Stomach (tissue), 4 donors: ENCODE data around the gene SLC39A1.

Source experiments
- CTCF ChIP-seq, 7 experiments: fragments of 450-650 bp in 4 of 7; fragments of 200-600 bp in 3 of 7; sonication (generic) in 3 of 7; IDR thresholded peaks; one replicate each; pipeline ENCODE4 v1.5.1; 2016 to 2019; ENCODE audit warnings: antibody characterized with exemption in 7 of 7, control low read depth in 2 of 7, mild to moderate bottlenecking in 1 of 7
- EP300 ChIP-seq: sonication (generic); formaldehyde crosslinking; IDR thresholded peaks from one replicate; pipeline ENCODE4 v1.6.1; 2017; ENCODE audit warnings: antibody characterized with exemption
- POLR2A ChIP-seq, 4 donors: fragments of 450-650 bp; IDR thresholded peaks; one replicate each; pipeline ENCODE4 v1.6.1; 2016; ENCODE audit warnings: antibody characterized with exemption in 4 of 4, control low read depth in 2 of 4, mild to moderate bottlenecking in 1 of 4, moderate library complexity in 1 of 4
- POLR2AphosphoS5 ChIP-seq, 3 donors: sonication (generic); formaldehyde crosslinking; IDR thresholded peaks; one replicate each; pipeline ENCODE4 v1.6.1; 2016; ENCODE audit warnings: antibody characterized with exemption in 3 of 3

GRCh38 chr1:153962088-153963029, 978 bp downstream of the SLC39A1 start:
- TF ChIP-seq CTCF (IDR thresholded peaks at IDR 0.05) (no peak), POLR2A (IDR thresholded peaks at IDR 0.05) (no peak), POLR2AphosphoS5 (IDR thresholded peaks at IDR 0.05) (peak in 2 of 3 donors; percentile 36), EP300 (no peak)
